Muscle of leg (tissue), 11 donors: ENCODE data around the gene MAN1A1. TPM values are rescaled to one million over a fixed set of nuclear protein-coding genes. Genes with fewer than 3 reads are reported as not detected.

Experiments
- DNase-seq: peaks from one replicate; pipeline ENCODE4 v3.0.0; 2013
- H3K27ac ChIP-seq: one replicate; pipeline ENCODE4 v1.5.1; 2013; ENCODE audit warnings: mild to moderate bottlenecking, low read length, control low read depth
- H3K27me3 ChIP-seq: one replicate; pipeline ENCODE4 v1.6.1; 2013; ENCODE audit warnings: low read length; ENCODE audit not compliant: control insufficient read depth, insufficient read depth
- H3K36me3 ChIP-seq: one replicate; pipeline ENCODE4 v1.6.1; 2013; ENCODE audit warnings: low read length; ENCODE audit not compliant: control insufficient read depth, insufficient read depth
- H3K4me1 ChIP-seq: one replicate; pipeline ENCODE4 v1.6.1; 2013; ENCODE audit warnings: low read length; ENCODE audit not compliant: control insufficient read depth, insufficient read depth
- H3K4me3 ChIP-seq: one replicate; pipeline ENCODE4 v1.5.1; 2013; ENCODE audit warnings: low read length, control low read depth
- H3K9me3 ChIP-seq: replicated peaks from 2 replicates; pipeline ENCODE4 v1.6.1; 2013; ENCODE audit warnings: low read depth, low read length; ENCODE audit not compliant: control insufficient read depth
- WGBS: methylation state at CpG from one replicate; pipeline ENCODE4 v1.1.5; 2013; ENCODE audit warnings: missing lambda C conversion rate; ENCODE audit not compliant: insufficient coverage; 5-methylcytosine and 5-hydroxymethylcytosine counted together
- polyA plus RNA-seq, 8 donors: library from polyadenylated mRNA; unstranded; fragments of 120-200 nt; gene quantifications; one replicate each; pipeline versions ENCODE4 v1.2.1 to v1.2.3, GENCODE V29; 2013; ENCODE audit warnings: inconsistent platforms in 1 of 8, low replicate concordance in 1 of 8; ENCODE audit not compliant: insufficient read length in 8 of 8, insufficient read depth in 1 of 8
- total RNA-seq: library from RNA; stranded (reverse); fragments of 120-200 nt; gene quantifications from one replicate; pipeline ENCODE4 v1.2.4, GENCODE V29; 2013

The MAN1A1 gene
- total and polyA plus RNA-seq, 9 donors: 21.8 to 48.2 (median 33.0) TPM

GRCh38 chr6:119226089-119226488 is 123.5 kb downstream of the MAN1A1 start:
- no peak for DNase-seq
- Histone ChIP-seq H3K4me1 (no peaks in the 10 kb centered on the region), H3K27me3 (no peaks in the 10 kb centered on the region), H3K4me3 (no peak overlapping the region), H3K9me3 (no peaks in the 10 kb centered on the region), H3K36me3 (no peaks in the 10 kb centered on the region), H3K27ac (no peak overlapping the region)
- WGBS: 71% methylated on average over 2 of the region's 4 CpGs

GRCh38 chr6:119224095-119224701 is 125.4 kb downstream of the MAN1A1 start:
- Histone ChIP-seq H3K36me3 (no peaks in the 10 kb centered on the region), H3K4me1 (no peaks in the 10 kb centered on the region), H3K4me3 (no peak overlapping the region), H3K27ac (no peak overlapping the region), H3K9me3 (no peaks in the 10 kb centered on the region), H3K27me3 (no peaks in the 10 kb centered on the region)
- no peak for DNase-seq
- 68% methylated on average over 2 of the region's 4 CpGs for WGBS

- no peak overlapping the region for H3K4me3 ChIP-seq
- no peaks in the 10 kb centered on the region for H3K4me1 ChIP-seq
- H3K27ac ChIP-seq: no peak overlapping the region
- WGBS: no CpG with 5 or more reads among the region's 1 CpG
- H3K27me3 ChIP-seq: no peaks in the 10 kb centered on the region
- H3K9me3 ChIP-seq: no peaks in the 10 kb centered on the region
- no peaks in the 10 kb centered on the region for H3K36me3 ChIP-seq
- DNase-seq: no peak
These were observed 129.1 kb downstream of the MAN1A1 start for GRCh38 chr6:119220452-119220851.

- H3K27ac ChIP-seq: no peak overlapping the region
- no peaks in the 10 kb centered on the region for H3K27me3 ChIP-seq
- H3K36me3 ChIP-seq: no peaks in the 10 kb centered on the region
- H3K4me1 ChIP-seq: no peaks in the 10 kb centered on the region
- H3K9me3 ChIP-seq: no peaks in the 10 kb centered on the region
- H3K4me3 ChIP-seq: no peak overlapping the region
- DNase-seq: no peak
- 100% methylated on average over 2 of the region's 4 CpGs for WGBS
These were observed 131.0 kb downstream of the MAN1A1 start for GRCh38 chr6:119218548-119218947.

GRCh38 chr6:119215885-119216590 is 133.5 kb downstream of the MAN1A1 start:
- DNase-seq: no peak
- WGBS: 90% methylated on average over 7 of the region's 9 CpGs
- no peaks in the 10 kb centered on the region for H3K4me1 ChIP-seq
- H3K36me3 ChIP-seq: no peaks in the 10 kb centered on the region
- H3K27ac ChIP-seq: no peak overlapping the region
- no peak overlapping the region for H3K4me3 ChIP-seq
- H3K9me3 ChIP-seq: no peaks in the 10 kb centered on the region
- H3K27me3 ChIP-seq: no peaks in the 10 kb centered on the region

GRCh38 chr6:119215309-119215708 is 134.3 kb downstream of the MAN1A1 start:
- H3K4me3 ChIP-seq: no peak overlapping the region
- no peaks in the 10 kb centered on the region for H3K36me3 ChIP-seq
- no peaks in the 10 kb centered on the region for H3K9me3 ChIP-seq
- no peaks in the 10 kb centered on the region for H3K27me3 ChIP-seq
- WGBS: no CpG with 5 or more reads among the region's 1 CpG
- DNase-seq: peak; percentile 15
- no peak overlapping the region for H3K27ac ChIP-seq
- H3K4me1 ChIP-seq: no peaks in the 10 kb centered on the region

GRCh38 chr6:119210596-119210995 is 139.0 kb downstream of the MAN1A1 start:
- H3K27ac ChIP-seq: no peak overlapping the region
- H3K4me3 ChIP-seq: no peak overlapping the region
- no peaks in the 10 kb centered on the region for H3K9me3 ChIP-seq
- H3K4me1 ChIP-seq: no peaks in the 10 kb centered on the region
- H3K27me3 ChIP-seq: no peaks in the 10 kb centered on the region
- DNase-seq: no peak
- no peaks in the 10 kb centered on the region for H3K36me3 ChIP-seq

GRCh38 chr6:119209452-119210205 is 139.9 kb downstream of the MAN1A1 start:
- H3K4me1 ChIP-seq: no peaks in the 10 kb centered on the region
- no peak overlapping the region for H3K27ac ChIP-seq
- no CpG with 5 or more reads among the region's 11 CpGs for WGBS
- no peaks in the 10 kb centered on the region for H3K9me3 ChIP-seq
- no peaks in the 10 kb centered on the region for H3K27me3 ChIP-seq
- DNase-seq: no peak
- H3K4me3 ChIP-seq: no peak overlapping the region
- H3K36me3 ChIP-seq: no peaks in the 10 kb centered on the region

- Histone ChIP-seq H3K27ac (no peak overlapping the region), H3K27me3 (no peaks in the 10 kb centered on the region), H3K4me3 (no peak overlapping the region), H3K9me3 (no peaks in the 10 kb centered on the region), H3K36me3 (peaks cover 9% of the 10 kb centered on the region), H3K4me1 (no peaks in the 10 kb centered on the region)
- DNase-seq: peak; percentile 66
- WGBS: no CpG with 5 or more reads among the region's 2 CpGs
These were observed 141.4 kb downstream of the MAN1A1 start for GRCh38 chr6:119207971-119208725.

GRCh38 chr6:119207327-119207726 is 142.2 kb downstream of the MAN1A1 start:
- no peaks in the 10 kb centered on the region for H3K4me1 ChIP-seq
- no peaks in the 10 kb centered on the region for H3K9me3 ChIP-seq
- no peaks in the 10 kb centered on the region for H3K27me3 ChIP-seq
- WGBS: no CpG with 5 or more reads among the region's 2 CpGs
- no peak overlapping the region for H3K27ac ChIP-seq
- H3K4me3 ChIP-seq: no peak overlapping the region
- H3K36me3 ChIP-seq: peaks cover 13% of the 10 kb centered on the region
- DNase-seq: no peak
